Stimulated activated CD4-positive, alpha-beta T cell treated with anti-CD3 and anti-CD28 coated beads, Interleukin-4, amount 100 ng/mL, for 24 hours (primary cell): ENCODE data around the gene LZTS3.
A peak's percentile ranks its signal among the peaks of the same experiment; 100 is the strongest.
"Not testable (repeated sequence)": the region's sequence is repeated elsewhere in the genome, so short reads cannot be mapped to it uniquely, and the experiment has no call there.

Experiments
- DNase-seq: peaks from one replicate; pipeline ENCODE4 v3.0.0-alpha.2; 2020

Gene LZTS3

GRCh38 chr20:3133155-3133554, 40.2 kb downstream of the LZTS3 start:
- no peak for DNase-seq

GRCh38 chr20:3130051-3130600, 43.2 kb downstream of the LZTS3 start:
- no peak for DNase-seq

- DNase-seq, result no peak
Observed at GRCh38 chr20:3129094-3129493, 44.3 kb downstream of the LZTS3 start.

- no peak for DNase-seq
Observed at GRCh38 chr20:3128275-3128984, 44.9 kb downstream of the LZTS3 start.

- no peak for DNase-seq
Observed at GRCh38 chr20:3126527-3126859, 46.9 kb downstream of the LZTS3 start.

GRCh38 chr20:3125776-3126526, 47.4 kb downstream of the LZTS3 start:
- DNase-seq, result not testable (repeated sequence)

- not testable (repeated sequence) for DNase-seq
Observed at GRCh38 chr20:3124773-3125560, 48.4 kb downstream of the LZTS3 start.

GRCh38 chr20:3124163-3124562, 49.2 kb downstream of the LZTS3 start:
- not testable (repeated sequence) for DNase-seq

- DNase-seq, result no peak
Observed at GRCh38 chr20:3123542-3123941, 49.8 kb downstream of the LZTS3 start.

- no peak for DNase-seq
Observed at GRCh38 chr20:3121955-3122610, 51.3 kb downstream of the LZTS3 start.

- no peak for DNase-seq
Observed at GRCh38 chr20:3121271-3121911, 52.0 kb downstream of the LZTS3 start.

- no peak for DNase-seq
Observed at GRCh38 chr20:3119044-3119443, 54.3 kb downstream of the LZTS3 start.

GRCh38 chr20:3117839-3118379, 55.4 kb downstream of the LZTS3 start:
- DNase-seq, result peak; percentile 55

GRCh38 chr20:3116341-3116740, 57.0 kb downstream of the LZTS3 start:
- DNase-seq, result no peak

- peak; percentile 12 for DNase-seq
Observed at GRCh38 chr20:3115190-3116107, 57.9 kb downstream of the LZTS3 start.
